Lower leg skin (tissue), 3 donors: ENCODE results near the gene P3H2.

ENCODE experiments used
- POLR2A ChIP-seq, 2 donors: fragments of 450-650 bp; IDR thresholded peaks; one replicate each; pipeline ENCODE4 v1.6.1; 2016 to 2017; ENCODE audit warnings: antibody characterized with exemption in 2 of 2, mild to moderate bottlenecking in 1 of 2, moderate library complexity in 1 of 2
- TF ChIP-seq, protein P1 (sequence below), 3 donors: fragments of 450-650 bp; IDR thresholded peaks; one replicate each; pipeline ENCODE4 v1.5.1; 2016; ENCODE audit warnings: antibody characterized with exemption in 3 of 3, mild to moderate bottlenecking in 3 of 3, moderate library complexity in 2 of 3

GRCh38 chr3:190008432-190008831 lies 112.3 kb downstream of the P3H2 start:
- TF ChIP-seq, protein P1, sequence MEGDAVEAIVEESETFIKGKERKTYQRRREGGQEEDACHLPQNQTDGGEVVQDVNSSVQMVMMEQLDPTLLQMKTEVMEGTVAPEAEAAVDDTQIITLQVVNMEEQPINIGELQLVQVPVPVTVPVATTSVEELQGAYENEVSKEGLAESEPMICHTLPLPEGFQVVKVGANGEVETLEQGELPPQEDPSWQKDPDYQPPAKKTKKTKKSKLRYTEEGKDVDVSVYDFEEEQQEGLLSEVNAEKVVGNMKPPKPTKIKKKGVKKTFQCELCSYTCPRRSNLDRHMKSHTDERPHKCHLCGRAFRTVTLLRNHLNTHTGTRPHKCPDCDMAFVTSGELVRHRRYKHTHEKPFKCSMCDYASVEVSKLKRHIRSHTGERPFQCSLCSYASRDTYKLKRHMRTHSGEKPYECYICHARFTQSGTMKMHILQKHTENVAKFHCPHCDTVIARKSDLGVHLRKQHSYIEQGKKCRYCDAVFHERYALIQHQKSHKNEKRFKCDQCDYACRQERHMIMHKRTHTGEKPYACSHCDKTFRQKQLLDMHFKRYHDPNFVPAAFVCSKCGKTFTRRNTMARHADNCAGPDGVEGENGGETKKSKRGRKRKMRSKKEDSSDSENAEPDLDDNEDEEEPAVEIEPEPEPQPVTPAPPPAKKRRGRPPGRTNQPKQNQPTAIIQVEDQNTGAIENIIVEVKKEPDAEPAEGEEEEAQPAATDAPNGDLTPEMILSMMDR (IDR thresholded peaks at IDR 0.05) = no peak
- no peak for TF ChIP-seq POLR2A (IDR thresholded peaks at IDR 0.05)
